ENCODE results near the gene ME2.

DNA sequence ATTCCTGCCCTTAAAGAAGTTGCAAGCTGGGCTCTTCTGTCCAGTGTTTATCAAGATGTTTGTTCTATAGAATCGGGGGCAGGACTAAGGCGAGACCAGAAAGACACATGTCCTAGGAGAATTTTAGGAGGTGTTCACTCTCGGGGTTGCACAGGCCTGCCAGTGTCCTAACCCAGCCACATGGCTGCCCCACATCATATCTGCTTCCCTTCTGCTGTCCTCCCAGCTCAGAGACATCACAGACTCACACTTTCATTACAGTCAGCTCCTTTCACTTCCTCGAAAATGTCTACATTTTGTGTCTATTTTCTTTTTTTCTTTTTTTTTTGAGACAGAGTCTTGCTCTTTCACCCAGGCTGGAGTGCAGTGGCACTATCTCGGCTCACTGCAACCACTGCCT is 48.4 kb upstream of the ME2 start:
- TF ChIP-seq GATA3 (IDR thresholded peaks at IDR 0.05; ENCODE audit: low read depth, low read length) (no peak), GATA2 (IDR thresholded peaks at IDR 0.05; ENCODE audit: low read depth, low read length) (no peak)

Measured in SH-SY5Y (cell line).